HUES48 (cell line): ENCODE results near the gene TMED9.
"Not testable (repeated sequence)": the region's sequence is repeated elsewhere in the genome, so short reads cannot be mapped to it uniquely, and the experiment has no call there.

Experiments
- H3K27ac ChIP-seq: one replicate; pipeline ENCODE4 v1.7.0; 2013; ENCODE audit warnings: low read depth, low read length, inconsistent platforms
- H3K27me3 ChIP-seq: 2 replicates; pipeline ENCODE4 v1.6.1; 2013; ENCODE audit warnings: mild to moderate bottlenecking, low read length; ENCODE audit not compliant: control insufficient read depth, insufficient read depth
- H3K36me3 ChIP-seq: 2 replicates; pipeline ENCODE4 v1.6.1; 2013; ENCODE audit warnings: low read length; ENCODE audit not compliant: control insufficient read depth, insufficient read depth
- H3K4me1 ChIP-seq: 2 replicates; pipeline ENCODE4 v1.6.1; 2013; ENCODE audit warnings: mild to moderate bottlenecking, low read length; ENCODE audit not compliant: control insufficient read depth, insufficient read depth
- H3K4me3 ChIP-seq: 2 replicates; pipeline ENCODE4 v1.5.1; 2013; ENCODE audit warnings: mild to moderate bottlenecking, low read depth, low read length
- H3K9ac ChIP-seq: 2 replicates; pipeline ENCODE4 v1.6.1; 2013; ENCODE audit warnings: mild to moderate bottlenecking, low read depth, low read length, moderate library complexity
- H3K9me3 ChIP-seq: 2 replicates; pipeline ENCODE4 v1.6.1; 2013; ENCODE audit warnings: low read length; ENCODE audit not compliant: control insufficient read depth, insufficient read depth

TMED9 gene

DNA sequence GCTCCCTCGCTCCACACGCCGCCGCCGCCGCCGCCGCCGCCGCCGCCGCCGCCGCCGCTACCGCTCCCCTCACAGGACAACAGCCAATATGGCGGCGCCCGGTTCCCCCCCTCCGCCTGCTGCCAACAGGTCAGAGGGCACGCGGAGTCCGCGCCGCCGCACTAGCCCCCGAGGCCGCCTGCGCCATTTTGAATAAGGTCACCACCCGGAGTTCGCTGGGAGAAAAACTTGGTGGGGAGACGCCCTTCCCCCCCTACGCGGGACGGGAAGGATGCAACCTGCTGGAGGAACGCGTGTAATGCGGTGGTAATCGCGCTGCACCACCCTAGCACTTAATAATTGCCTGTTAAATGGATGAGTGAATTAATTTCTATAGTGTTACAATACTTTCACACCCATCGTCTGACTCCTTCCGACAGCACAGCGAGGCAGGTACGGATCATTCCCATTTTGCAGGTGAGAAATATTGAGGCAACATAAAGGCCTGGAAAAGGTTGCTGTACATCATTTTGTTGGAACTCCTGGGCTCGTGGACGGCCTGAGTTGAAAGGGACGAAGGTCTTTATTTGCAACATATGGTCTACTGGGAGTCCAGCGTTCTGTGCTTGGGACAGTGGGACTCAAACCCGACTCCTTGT, 37.4 kb upstream of the TMED9 start, which contains the start of gene FAM193B:
Gene FAM193B, minus strand, starts transcription at position 90 of the 638 bp plus-strand sequence. CDS start 105 bp downstream, outside the sequence.
- peaks cover 29% of the 10 kb centered on the region for H3K36me3 ChIP-seq
- H3K27me3 ChIP-seq: no peaks in the 10 kb centered on the region
- H3K9me3 ChIP-seq: no peaks in the 10 kb centered on the region
- H3K27ac ChIP-seq: peak within 1 kb of the TSS; percentile 68
- peak within 1 kb of the TSS; percentile 89 for H3K4me3 ChIP-seq
- peaks cover 16% of the 10 kb centered on the region for H3K4me1 ChIP-seq
- H3K9ac ChIP-seq: peak within 1 kb of the TSS; percentile 70

DNA sequence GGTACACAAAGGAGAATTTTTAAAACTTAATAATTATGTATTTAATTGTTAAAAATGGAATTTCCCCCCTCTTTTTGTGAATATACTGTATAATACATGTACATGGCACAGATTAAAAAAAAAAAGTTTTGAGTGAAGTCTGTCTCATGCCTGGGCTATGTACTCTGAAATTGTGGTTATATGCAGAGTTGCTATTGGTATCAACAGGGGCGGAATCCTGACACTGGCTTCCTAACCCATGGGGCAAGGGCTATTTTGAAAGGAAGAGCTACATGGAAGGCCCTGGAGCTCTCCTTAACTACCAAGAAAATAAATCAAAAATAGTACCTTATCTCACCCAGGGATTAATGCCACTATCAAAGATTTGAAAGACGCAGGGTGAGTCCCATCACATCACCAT, 36.8 kb upstream of the TMED9 start:
- H3K4me1 ChIP-seq: peaks cover 16% of the 10 kb centered on the region
- H3K36me3 ChIP-seq: peaks cover 29% of the 10 kb centered on the region
- H3K27ac ChIP-seq: no peak overlapping the region
- H3K4me3 ChIP-seq: peak overlapping the region; percentile 63; the same call in 1 of the 2 replicates
- no peak overlapping the region for H3K9ac ChIP-seq
- no peaks in the 10 kb centered on the region for H3K9me3 ChIP-seq
- no peaks in the 10 kb centered on the region for H3K27me3 ChIP-seq

DNA sequence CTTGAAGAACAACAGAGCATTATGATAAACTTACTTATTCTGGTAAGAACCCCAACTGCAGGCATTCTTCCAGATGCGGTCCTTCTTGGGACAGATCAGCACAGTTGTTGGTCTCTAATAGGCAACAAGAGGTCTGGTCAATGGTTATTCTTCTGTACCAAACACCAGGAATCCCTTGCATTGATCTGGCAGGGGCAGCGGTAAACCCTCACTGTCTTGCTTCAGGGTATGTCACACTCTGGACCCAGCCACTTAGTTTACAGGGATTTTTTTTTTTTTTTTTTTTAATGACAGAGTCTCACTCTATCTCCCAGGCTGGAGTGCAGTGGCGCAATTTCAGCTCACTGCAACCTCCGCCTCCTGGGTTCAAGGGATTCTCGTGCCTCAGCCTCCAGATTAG, 36.3 kb upstream of the TMED9 start:
- Histone ChIP-seq H3K4me3 (no peak overlapping the region), H3K9ac (no peak overlapping the region), H3K27me3 (no peaks in the 10 kb centered on the region), H3K36me3 (peaks cover 25% of the 10 kb centered on the region), H3K9me3 (no peaks in the 10 kb centered on the region), H3K27ac (no peak overlapping the region), H3K4me1 (peaks cover 16% of the 10 kb centered on the region)

DNA sequence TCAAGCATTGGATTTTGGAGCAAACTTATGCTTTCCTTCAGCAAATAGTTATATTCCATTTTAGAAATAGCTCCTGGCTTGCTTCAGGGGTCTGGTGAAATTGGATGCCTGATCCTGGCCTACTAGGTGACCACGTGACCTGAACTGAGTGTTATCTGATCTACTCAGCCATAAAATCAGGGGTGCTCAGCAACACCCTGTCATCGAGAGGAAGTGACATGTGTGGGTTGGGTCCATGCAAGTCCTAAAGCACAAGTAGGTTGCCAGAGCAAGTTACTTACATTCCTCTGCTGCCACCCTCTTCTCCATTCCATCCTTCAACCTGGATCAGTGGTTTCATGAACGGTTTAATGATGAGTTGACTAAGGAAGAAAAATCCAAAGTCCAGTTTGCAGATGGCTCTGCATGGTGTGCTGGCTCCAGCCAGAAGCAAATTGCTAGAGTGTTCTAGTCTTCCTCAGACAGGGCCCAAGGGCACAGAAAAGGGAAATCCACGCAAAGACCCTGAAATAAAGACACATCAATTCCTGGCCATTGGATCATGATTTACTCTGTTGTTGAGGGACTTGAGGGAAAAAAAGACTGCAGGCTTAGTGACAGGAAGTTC, 34.9 kb upstream of the TMED9 start:
- Histone ChIP-seq H3K36me3 (peaks cover 10% of the 10 kb centered on the region), H3K27ac (no peak overlapping the region), H3K27me3 (no peaks in the 10 kb centered on the region), H3K9me3 (peaks cover 2% of the 10 kb centered on the region; the same call in 1 of the 2 replicates), H3K4me3 (no peak overlapping the region), H3K4me1 (peaks cover 16% of the 10 kb centered on the region), H3K9ac (no peak overlapping the region)

DNA sequence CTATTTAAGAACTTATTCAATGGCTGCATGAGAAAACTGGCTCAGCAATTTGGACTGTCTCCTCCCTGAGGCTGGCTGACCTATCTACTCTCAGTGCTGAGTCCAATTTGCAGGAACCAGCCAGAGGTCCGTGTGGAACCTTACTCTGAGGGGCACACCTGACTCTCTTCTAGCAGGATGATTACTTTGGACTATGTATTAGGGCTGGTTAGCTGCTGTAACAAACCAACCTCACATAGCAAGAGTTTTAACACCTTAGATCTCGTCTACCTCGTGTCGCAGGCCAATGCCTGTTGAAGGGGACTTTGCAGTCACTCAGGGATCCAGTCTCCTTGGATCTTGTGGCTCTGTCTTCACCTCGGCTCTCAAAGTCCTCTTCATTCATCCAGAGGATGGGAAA, 34.2 kb upstream of the TMED9 start:
- Histone ChIP-seq H3K36me3 (peaks cover 4% of the 10 kb centered on the region; the same call in 1 of the 2 replicates), H3K9ac (no peak overlapping the region), H3K4me1 (peaks cover 14% of the 10 kb centered on the region), H3K27ac (no peak overlapping the region), H3K4me3 (no peak overlapping the region), H3K27me3 (no peaks in the 10 kb centered on the region), H3K9me3 (peaks cover 7% of the 10 kb centered on the region; the same call in 1 of the 2 replicates)

DNA sequence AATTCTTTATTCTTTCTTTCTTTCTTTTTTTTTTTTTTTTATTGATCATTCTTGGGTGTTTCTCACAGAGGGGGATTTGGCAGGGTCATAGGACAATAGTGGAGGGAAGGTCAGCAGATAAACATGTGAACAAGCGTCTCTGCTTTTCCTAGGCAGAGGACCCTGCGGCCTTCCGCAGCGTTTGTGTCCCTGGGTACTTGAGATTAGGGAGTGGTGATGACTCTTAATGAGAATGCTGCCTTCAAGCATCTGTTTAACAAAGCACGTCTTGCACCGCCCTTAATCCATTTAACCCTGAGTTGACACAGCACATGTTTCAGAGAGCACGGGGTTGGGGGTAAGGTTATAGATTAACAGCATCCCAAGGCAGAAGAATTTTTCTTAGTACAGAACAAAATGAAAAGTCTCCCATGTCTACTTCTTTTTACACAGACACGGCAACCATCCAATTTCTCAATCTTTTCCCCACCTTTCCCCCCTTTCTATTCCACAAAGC, 32.5 kb upstream of the TMED9 start:
- H3K27ac ChIP-seq, H3K36me3 ChIP-seq, H3K9me3 ChIP-seq, H3K4me3 ChIP-seq, H3K4me1 ChIP-seq, H3K9ac ChIP-seq, H3K27me3 ChIP-seq: not testable (repeated sequence)

DNA sequence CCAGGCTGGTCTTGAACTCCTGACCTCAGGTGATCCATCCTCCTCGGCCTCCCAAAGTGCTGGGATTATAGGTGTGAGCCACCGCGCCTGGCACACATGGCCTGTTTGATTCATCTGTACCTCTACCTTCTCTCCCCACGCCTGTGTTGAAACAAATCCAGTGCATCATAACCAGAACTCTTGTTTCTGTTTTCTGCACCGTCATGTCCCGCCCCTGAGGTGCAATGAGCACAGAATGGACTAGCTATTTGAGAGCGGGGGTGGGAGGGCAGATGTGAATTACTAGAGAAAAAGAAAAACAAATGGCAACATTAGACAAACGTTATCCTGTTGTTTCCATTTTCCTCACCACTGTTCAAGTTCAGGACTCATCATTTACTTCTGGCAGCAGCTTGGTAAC, 27.0 kb upstream of the TMED9 start:
- Histone ChIP-seq H3K27ac (no peak overlapping the region), H3K4me3 (no peak overlapping the region), H3K27me3 (no peaks in the 10 kb centered on the region), H3K9ac (no peak overlapping the region), H3K4me1 (no peaks in the 10 kb centered on the region), H3K36me3 (no peaks in the 10 kb centered on the region), H3K9me3 (peaks cover 7% of the 10 kb centered on the region; the same call in 1 of the 2 replicates)

DNA sequence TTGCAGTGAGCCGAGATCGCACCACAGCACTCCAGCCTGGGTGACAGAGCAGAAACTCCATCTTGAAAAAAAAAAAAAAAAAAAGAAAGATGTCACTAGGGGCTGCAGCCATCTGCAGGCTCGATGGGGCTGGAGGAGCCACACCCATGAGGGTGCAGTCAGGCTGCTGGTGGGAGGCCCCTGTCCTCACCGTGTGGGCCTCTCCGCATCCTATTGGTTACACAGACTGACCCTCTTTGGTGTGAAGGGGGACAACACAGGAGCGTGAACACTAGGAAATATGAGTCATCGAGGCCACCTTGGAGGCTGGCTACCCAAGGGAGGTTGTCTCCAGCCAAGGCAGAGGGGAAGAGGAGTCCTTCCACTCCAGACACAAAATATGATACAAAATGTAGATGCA, 23.7 kb upstream of the TMED9 start:
- Histone ChIP-seq H3K4me1 (no peaks in the 10 kb centered on the region), H3K9ac (no peak overlapping the region), H3K27me3 (no peaks in the 10 kb centered on the region), H3K27ac (no peak overlapping the region), H3K36me3 (no peaks in the 10 kb centered on the region), H3K4me3 (no peak overlapping the region), H3K9me3 (no peaks in the 10 kb centered on the region)

DNA sequence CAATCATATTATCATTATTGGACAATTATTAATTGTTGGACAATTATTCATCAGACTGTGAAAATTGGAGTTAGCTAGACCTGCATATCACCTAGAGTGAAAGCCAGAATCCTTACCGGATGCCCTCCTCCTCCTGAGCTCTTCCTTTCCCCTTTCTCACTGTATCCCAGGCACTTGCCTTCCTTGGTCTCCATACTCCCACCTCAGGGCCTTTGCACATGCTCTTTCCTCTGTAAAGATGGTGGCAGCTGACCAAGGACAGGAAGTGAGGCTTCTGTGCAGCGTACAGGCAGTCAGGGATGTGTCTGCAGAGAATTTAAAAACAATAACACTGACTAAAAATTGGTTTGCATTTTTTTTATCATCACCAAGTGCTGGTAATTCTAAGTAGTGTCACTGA, 22.1 kb upstream of the TMED9 start:
- H3K27ac ChIP-seq: no peak overlapping the region
- H3K27me3 ChIP-seq: no peaks in the 10 kb centered on the region
- H3K4me1 ChIP-seq: 0 out of 2 replicates have a peak, but pooled peaks cover 3% of the 10 kb centered on the region
- no peak overlapping the region for H3K4me3 ChIP-seq
- H3K36me3 ChIP-seq: no peaks in the 10 kb centered on the region
- no peaks in the 10 kb centered on the region for H3K9me3 ChIP-seq
- H3K9ac ChIP-seq: no peak overlapping the region

DNA sequence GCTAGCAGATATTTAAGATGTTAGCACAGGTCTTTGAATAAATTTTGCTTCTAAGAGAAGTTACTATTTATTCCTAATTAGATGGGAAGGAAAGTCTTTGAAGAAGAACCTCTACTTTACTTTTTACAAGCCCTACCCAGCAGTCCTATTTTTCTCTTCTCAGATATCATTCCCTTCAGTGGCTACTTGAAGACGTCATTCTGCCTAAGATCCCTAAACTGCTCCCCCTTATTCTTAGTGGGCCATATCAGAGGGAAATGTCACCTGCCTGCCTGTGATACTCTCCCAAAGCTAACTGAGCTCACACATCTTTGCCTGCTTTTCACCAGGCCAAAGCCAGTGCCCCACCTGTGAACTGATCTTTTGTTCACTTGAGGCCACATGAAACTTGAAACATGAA, 16.5 kb upstream of the TMED9 start:
- Histone ChIP-seq H3K27ac (no peak overlapping the region), H3K9ac (no peak overlapping the region), H3K4me1 (0 out of 2 replicates have a peak, but pooled peaks cover 4% of the 10 kb centered on the region), H3K4me3 (no peak overlapping the region), H3K27me3 (no peaks in the 10 kb centered on the region), H3K36me3 (no peaks in the 10 kb centered on the region), H3K9me3 (no peaks in the 10 kb centered on the region)

DNA sequence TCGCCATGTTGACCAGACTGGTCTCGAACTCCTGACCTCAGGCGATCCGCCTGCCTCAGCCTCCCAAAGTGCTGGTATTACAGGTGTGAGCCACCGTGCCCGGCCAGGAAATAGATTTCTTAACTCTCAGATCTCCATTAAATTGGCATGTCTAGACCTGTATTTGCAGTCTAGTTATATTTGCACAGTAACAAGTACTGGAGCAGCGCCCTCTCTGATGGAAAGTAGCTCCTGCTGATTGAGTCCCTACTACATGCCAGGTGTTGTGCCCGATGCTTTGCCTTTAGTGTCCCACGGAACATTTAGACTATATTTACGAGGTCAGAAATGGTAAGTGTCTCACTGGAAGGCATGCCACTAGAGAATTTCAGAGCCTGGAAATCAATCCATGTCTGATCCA, 15.8 kb upstream of the TMED9 start:
- Histone ChIP-seq H3K9ac (no peak overlapping the region), H3K36me3 (no peaks in the 10 kb centered on the region), H3K9me3 (no peaks in the 10 kb centered on the region), H3K27ac (no peak overlapping the region), H3K4me3 (no peak overlapping the region), H3K4me1 (0 out of 2 replicates have a peak, but pooled peaks cover 4% of the 10 kb centered on the region), H3K27me3 (no peaks in the 10 kb centered on the region)
